Upper lobe of left lung (tissue), 6 donors: ENCODE data around the gene ITIH5. TPM values are rescaled to one million over a fixed set of nuclear protein-coding genes. Genes with fewer than 3 reads are reported as not detected.

ENCODE experiments used
- ATAC-seq, 2 donors: fragments of 200-7000 bp; cut with Tn5 transposase; one replicate each; pipeline ENCODE4 v1.9.1; 2022; ENCODE audit warnings: mild to moderate bottlenecking in 2 of 2, moderate library complexity in 2 of 2; ENCODE audit not compliant: low FRiP score in 2 of 2
- DNase-seq, 2 donors: peaks; one replicate each; pipeline ENCODE4 v3.0.0-alpha.2; 2019 to 2020
- H3K27ac ChIP-seq, 4 donors: fragments of 200-600 bp; sonication (generic); one replicate each; pipeline ENCODE4 v1.5.1; 2016 to 2019
- H3K27me3 ChIP-seq, 4 donors: fragments of 200-600 bp; sonication (generic); one replicate each; pipeline ENCODE4 v1.5.1; 2017 to 2019
- H3K36me3 ChIP-seq, 4 donors: fragments of 200-600 bp; sonication (generic); one replicate each; pipeline ENCODE4 v1.5.1; 2016 to 2019
- H3K4me1 ChIP-seq, 4 donors: fragments of 200-600 bp; sonication (generic); one replicate each; pipeline ENCODE4 v1.5.1; 2018 to 2019
- H3K4me3 ChIP-seq, 4 donors: fragments of 200-600 bp; sonication (generic); one replicate each; pipeline ENCODE4 v1.5.1; 2017 to 2019; ENCODE audit warnings: mild to moderate bottlenecking in 2 of 4, moderate library complexity in 1 of 4
- H3K9me3 ChIP-seq, 4 donors: fragments of 200-600 bp; sonication (generic); one replicate each; pipeline ENCODE4 v1.5.1; 2018 to 2019
- EP300 ChIP-seq, 4 donors: sonication (generic); formaldehyde crosslinking; IDR thresholded peaks; one replicate each; pipeline ENCODE4 v1.5.1; 2017; ENCODE audit warnings: antibody characterized with exemption in 4 of 4, control low read depth in 2 of 4
- POLR2A ChIP-seq, 4 donors: fragments of 450-650 bp; IDR thresholded peaks; one replicate each; pipeline ENCODE4 v1.5.1; 2016 to 2017; ENCODE audit warnings: antibody characterized with exemption in 4 of 4, mild to moderate bottlenecking in 2 of 4
- POLR2AphosphoS5 ChIP-seq, 2 donors: sonication (generic); formaldehyde crosslinking; IDR thresholded peaks; one replicate each; pipeline ENCODE4 v1.5.1; 2017; ENCODE audit warnings: antibody characterized with exemption in 2 of 2
- WGBS, 2 donors: methylation state at CpG; one replicate each; pipeline ENCODE4 v1.1.5; 2017 to 2018; 5-methylcytosine and 5-hydroxymethylcytosine counted together
- total RNA-seq, 6 donors: library from RNA; depleted of rRNA in 4 of 6; stranded (reverse); fragments of >200 nt in 4 of 6; gene quantifications; one replicate each; pipeline versions ENCODE4 v1.1.0 to v1.2.1, GENCODE V29; 2016 to 2021
- TF ChIP-seq, protein P1 (sequence below), 6 experiments: fragments of 450-650 bp in 4 of 6; fragments of 200-600 bp in 2 of 6; sonication (generic) in 2 of 6; IDR thresholded peaks; one replicate each; pipeline ENCODE4 v1.5.1; 2016 to 2019; ENCODE audit warnings: antibody characterized with exemption in 6 of 6
- donor health status: DM: no; HTN: no; CAD: no; lungs with moderate emphysema.
- donor health status: DM: no; HTN: yes; CAD: no; lungs with severe emphysema.

ITIH5 gene
- total RNA-seq, 6 donors from 2014 or later: 9.7 to 21.0 (median 11.6) TPM

GRCh38 chr10:7596356-7596755 lies 70.4 kb downstream of the ITIH5 start:
- DNase-seq: no peak
- no peaks in the 10 kb centered on the region for H3K27me3 ChIP-seq
- ATAC-seq: no peak
- TF ChIP-seq EP300 (IDR thresholded peaks at IDR 0.05): no peak
- TF ChIP-seq, protein P1, sequence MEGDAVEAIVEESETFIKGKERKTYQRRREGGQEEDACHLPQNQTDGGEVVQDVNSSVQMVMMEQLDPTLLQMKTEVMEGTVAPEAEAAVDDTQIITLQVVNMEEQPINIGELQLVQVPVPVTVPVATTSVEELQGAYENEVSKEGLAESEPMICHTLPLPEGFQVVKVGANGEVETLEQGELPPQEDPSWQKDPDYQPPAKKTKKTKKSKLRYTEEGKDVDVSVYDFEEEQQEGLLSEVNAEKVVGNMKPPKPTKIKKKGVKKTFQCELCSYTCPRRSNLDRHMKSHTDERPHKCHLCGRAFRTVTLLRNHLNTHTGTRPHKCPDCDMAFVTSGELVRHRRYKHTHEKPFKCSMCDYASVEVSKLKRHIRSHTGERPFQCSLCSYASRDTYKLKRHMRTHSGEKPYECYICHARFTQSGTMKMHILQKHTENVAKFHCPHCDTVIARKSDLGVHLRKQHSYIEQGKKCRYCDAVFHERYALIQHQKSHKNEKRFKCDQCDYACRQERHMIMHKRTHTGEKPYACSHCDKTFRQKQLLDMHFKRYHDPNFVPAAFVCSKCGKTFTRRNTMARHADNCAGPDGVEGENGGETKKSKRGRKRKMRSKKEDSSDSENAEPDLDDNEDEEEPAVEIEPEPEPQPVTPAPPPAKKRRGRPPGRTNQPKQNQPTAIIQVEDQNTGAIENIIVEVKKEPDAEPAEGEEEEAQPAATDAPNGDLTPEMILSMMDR (IDR thresholded peaks at IDR 0.05): no peak
- no peak for TF ChIP-seq POLR2A (IDR thresholded peaks at IDR 0.05)
- TF ChIP-seq POLR2AphosphoS5 (IDR thresholded peaks at IDR 0.05): no peak
- H3K9me3 ChIP-seq: no peaks in the 10 kb centered on the region
- no peaks in the 10 kb centered on the region for H3K36me3 ChIP-seq
- H3K27ac ChIP-seq: no peak overlapping the region
- WGBS, 2 donors: 77 to 87% methylated on average over 6 of the region's 6 CpGs
- H3K4me3 ChIP-seq: no peak overlapping the region
- H3K4me1 ChIP-seq: peaks cover 0 to 6% (median 0%) of the 10 kb centered on the region in 4 donors

GRCh38 chr10:7593905-7594304 lies 72.9 kb downstream of the ITIH5 start:
- TF ChIP-seq POLR2A (IDR thresholded peaks at IDR 0.05) (no peak), POLR2AphosphoS5 (IDR thresholded peaks at IDR 0.05) (no peak), EP300 (IDR thresholded peaks at IDR 0.05) (no peak)
- TF ChIP-seq, protein P1 (IDR thresholded peaks at IDR 0.05): no peak
- no peak overlapping the region for H3K4me3 ChIP-seq
- WGBS, 2 donors: 72 to 74% methylated on average over 3 to 4 of the region's 4 CpGs
- H3K36me3 ChIP-seq: no peaks in the 10 kb centered on the region
- ATAC-seq (no peak), DNase-seq (no peak)
- H3K27ac ChIP-seq: no peak overlapping the region
- H3K4me1 ChIP-seq: peaks cover 0 to 6% (median 0%) of the 10 kb centered on the region in 4 donors
- H3K9me3 ChIP-seq: no peaks in the 10 kb centered on the region
- H3K27me3 ChIP-seq: no peaks in the 10 kb centered on the region

DNA sequence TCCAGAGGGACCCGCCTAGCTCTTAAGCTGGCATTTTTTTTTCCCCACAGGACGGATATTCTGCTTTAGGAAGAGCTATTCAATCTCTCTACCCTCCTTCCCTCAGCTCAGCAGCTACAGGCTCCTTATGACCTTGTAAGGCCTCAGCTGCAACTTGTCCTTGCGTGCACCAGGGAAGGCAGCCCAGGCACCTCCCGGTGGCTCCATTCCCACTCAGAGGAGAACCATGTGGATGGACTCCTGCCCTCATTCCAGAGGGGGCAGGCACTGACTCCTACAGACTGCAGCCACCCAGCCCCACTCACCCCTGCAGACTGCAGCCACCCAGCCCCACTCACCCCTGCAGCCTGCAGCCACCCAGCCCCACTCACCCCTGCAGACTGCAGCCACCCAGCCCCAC lies 73.7 kb downstream of the ITIH5 start:
- TF ChIP-seq, protein P1 (IDR thresholded peaks at IDR 0.05): no peak
- TF ChIP-seq POLR2A (IDR thresholded peaks at IDR 0.05) (no peak), POLR2AphosphoS5 (IDR thresholded peaks at IDR 0.05) (no peak), EP300 (IDR thresholded peaks at IDR 0.05) (no peak)
- ATAC-seq: no peak
- WGBS, 2 donors: 54 to 64% methylated on average over 4 of the region's 4 CpGs
- Histone ChIP-seq H3K36me3 (no peaks in the 10 kb centered on the region), H3K4me1 (peaks cover 0 to 6% (median 0%) of the 10 kb centered on the region in 4 donors), H3K27me3 (no peaks in the 10 kb centered on the region), H3K27ac (no peak overlapping the region), H3K9me3 (no peaks in the 10 kb centered on the region), H3K4me3 (no peak overlapping the region)
- DNase-seq: no peak

DNA sequence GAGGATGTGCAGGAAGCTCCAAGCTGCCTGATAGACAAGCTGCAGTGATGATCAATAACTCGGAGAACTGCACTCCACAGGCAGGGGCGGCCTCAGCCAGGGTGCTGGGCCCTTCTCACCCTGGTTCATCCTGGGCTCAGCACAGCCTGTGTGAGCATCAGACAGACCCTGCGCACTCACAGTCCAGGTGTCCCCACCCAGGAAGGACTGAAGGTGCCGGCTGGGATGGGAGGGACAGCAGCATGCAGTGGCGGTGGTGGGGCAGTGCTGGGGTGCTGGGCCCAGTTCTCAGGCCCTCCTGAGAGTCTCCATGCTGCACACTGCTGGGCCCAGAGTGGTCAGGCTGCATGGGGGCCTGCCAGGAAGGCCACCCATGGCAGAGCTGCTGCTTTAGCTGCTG lies 74.1 kb downstream of the ITIH5 start:
- H3K4me1 ChIP-seq: peaks cover 0 to 6% (median 0%) of the 10 kb centered on the region in 4 donors
- TF ChIP-seq, protein P1 (IDR thresholded peaks at IDR 0.05): no peak
- TF ChIP-seq POLR2A (IDR thresholded peaks at IDR 0.05): no peak
- no peak for TF ChIP-seq EP300 (IDR thresholded peaks at IDR 0.05)
- TF ChIP-seq POLR2AphosphoS5 (IDR thresholded peaks at IDR 0.05): no peak
- DNase-seq (peak in 1 of 2 donors; percentile 66), ATAC-seq (peak; percentile 20 to 44)
- 95 to 100% methylated on average over 3 to 4 of the region's 5 CpGs for WGBS, 2 donors
- H3K36me3 ChIP-seq: no peaks in the 10 kb centered on the region
- H3K27me3 ChIP-seq: no peaks in the 10 kb centered on the region
- no peak overlapping the region for H3K27ac ChIP-seq
- no peak overlapping the region for H3K4me3 ChIP-seq
- no peaks in the 10 kb centered on the region for H3K9me3 ChIP-seq

DNA sequence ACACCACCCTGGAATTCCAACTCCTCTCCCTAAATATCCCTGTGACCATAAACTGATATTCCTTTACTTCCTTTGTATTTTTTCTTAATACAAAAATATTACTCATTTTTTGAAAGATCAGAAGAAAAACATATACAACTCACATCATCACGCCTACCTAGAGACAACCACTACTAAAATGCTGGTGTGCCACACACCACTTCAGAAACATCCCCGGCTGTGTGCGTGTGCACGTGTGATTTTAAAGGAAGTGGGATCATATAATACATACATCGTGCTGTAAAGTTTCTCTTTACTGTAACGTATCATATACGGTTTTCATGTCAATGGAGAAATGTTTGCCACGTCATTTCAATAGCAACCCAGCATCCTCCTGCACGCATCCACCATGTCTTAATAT lies 76.5 kb downstream of the ITIH5 start:
- Histone ChIP-seq H3K27ac (no peak overlapping the region), H3K4me3 (no peak overlapping the region), H3K9me3 (no peaks in the 10 kb centered on the region), H3K36me3 (no peaks in the 10 kb centered on the region), H3K27me3 (no peaks in the 10 kb centered on the region), H3K4me1 (peaks cover 0 to 6% (median 0%) of the 10 kb centered on the region in 4 donors)
- TF ChIP-seq EP300 (IDR thresholded peaks at IDR 0.05) (no peak), POLR2AphosphoS5 (IDR thresholded peaks at IDR 0.05) (no peak), POLR2A (IDR thresholded peaks at IDR 0.05) (no peak)
- TF ChIP-seq, protein P1 (IDR thresholded peaks at IDR 0.05): no peak
- ATAC-seq (no peak), DNase-seq (no peak)
- 91% methylated on average over 9 of the region's 9 CpGs for WGBS, 2 donors
